Urinary bladder (tissue), 4 donors: Measurements from ENCODE around the gene INPP5A. TPM values are rescaled to one million over a fixed set of nuclear protein-coding genes. Genes with fewer than 3 reads are reported as not detected.

Experiments
- DNase-seq: peaks from one replicate; pipeline ENCODE4 v3.0.0-alpha.2; 2015; ENCODE audit errors: extremely low spot score
- H3K27ac ChIP-seq: one replicate; pipeline ENCODE4 v1.5.1; 2013; ENCODE audit warnings: low read depth, mild to moderate bottlenecking, moderate library complexity
- H3K36me3 ChIP-seq: one replicate; pipeline ENCODE4 v1.6.1; 2013; ENCODE audit warnings: mild to moderate bottlenecking, moderate library complexity; ENCODE audit not compliant: insufficient read depth
- H3K4me1 ChIP-seq: one replicate; pipeline ENCODE4 v1.6.1; 2013; ENCODE audit warnings: mild to moderate bottlenecking, moderate library complexity; ENCODE audit not compliant: insufficient read depth
- H3K4me3 ChIP-seq: one replicate; pipeline ENCODE4 v1.5.1; 2013; ENCODE audit warnings: low read depth, low read length
- WGBS: extraction: QIAGEN DNeasy Blood & Tissue Kit; methylation state at CpG from one replicate; pipeline ENCODE4 v1.1.7; 2013; 5-methylcytosine and 5-hydroxymethylcytosine counted together
- polyA plus RNA-seq: library from polyadenylated mRNA; stranded (reverse); fragments of 200-250 nt; gene quantifications from one replicate; pipeline ENCODE4 v1.2.3, GENCODE V29; 2013
- total RNA-seq: library from RNA; depleted of rRNA; stranded (reverse); fragments of >200 nt; gene quantifications from one replicate; pipeline ENCODE4 v1.2.3, GENCODE V29; 2014
- donor health status: healthy with polysubstance abuse.
- donor health status: healthy.

INPP5A gene
- total and polyA plus RNA-seq, 2 donors, result 61.0 to 66.2 TPM

DNA sequence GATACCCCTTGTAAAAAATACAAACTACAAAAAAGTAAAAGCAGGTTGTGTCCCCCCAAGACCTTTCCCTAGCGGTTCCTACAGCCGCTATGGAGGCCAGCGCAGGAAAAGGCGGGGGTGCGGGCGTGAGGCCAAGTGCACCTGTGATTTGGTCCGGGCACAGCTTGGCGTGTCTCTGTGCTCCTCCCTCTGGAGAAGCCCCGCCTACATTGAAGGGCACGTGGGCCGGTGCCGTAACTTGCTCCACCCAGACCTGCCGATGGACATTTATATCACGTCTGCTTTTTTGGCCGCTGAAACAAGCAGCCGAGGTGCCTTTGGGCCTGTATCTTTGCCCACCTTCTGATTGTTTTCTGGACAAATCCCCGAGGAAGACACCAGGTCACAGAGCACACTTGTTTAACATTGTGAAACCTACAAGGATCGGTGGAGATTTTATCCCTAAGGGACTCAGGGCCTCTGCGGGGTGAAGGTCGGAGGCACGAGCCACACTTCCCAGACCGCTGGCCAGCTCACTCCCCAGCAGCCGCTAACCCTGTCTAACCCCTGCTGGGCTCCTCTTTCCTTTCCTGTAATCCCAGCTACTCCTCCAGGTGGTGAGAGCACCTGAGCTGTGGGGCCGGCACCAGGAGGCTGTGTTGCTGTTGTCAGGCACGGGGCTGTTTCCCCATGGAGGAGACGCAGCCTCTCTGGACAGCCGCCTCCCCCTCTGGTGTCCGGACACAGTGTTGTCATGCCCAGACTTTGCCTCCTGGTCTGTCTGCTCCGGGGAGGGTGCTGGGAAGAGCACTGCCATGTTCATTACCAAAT, 18.8 kb upstream of the INPP5A start:
- no peak for DNase-seq
- Histone ChIP-seq H3K36me3 (no peaks in the 10 kb centered on the region), H3K4me1 (no peaks in the 10 kb centered on the region), H3K4me3 (no peak overlapping the region), H3K27ac (peak overlapping the region; percentile 35)
- 64% methylated on average over 29 of the region's 29 CpGs for WGBS

DNA sequence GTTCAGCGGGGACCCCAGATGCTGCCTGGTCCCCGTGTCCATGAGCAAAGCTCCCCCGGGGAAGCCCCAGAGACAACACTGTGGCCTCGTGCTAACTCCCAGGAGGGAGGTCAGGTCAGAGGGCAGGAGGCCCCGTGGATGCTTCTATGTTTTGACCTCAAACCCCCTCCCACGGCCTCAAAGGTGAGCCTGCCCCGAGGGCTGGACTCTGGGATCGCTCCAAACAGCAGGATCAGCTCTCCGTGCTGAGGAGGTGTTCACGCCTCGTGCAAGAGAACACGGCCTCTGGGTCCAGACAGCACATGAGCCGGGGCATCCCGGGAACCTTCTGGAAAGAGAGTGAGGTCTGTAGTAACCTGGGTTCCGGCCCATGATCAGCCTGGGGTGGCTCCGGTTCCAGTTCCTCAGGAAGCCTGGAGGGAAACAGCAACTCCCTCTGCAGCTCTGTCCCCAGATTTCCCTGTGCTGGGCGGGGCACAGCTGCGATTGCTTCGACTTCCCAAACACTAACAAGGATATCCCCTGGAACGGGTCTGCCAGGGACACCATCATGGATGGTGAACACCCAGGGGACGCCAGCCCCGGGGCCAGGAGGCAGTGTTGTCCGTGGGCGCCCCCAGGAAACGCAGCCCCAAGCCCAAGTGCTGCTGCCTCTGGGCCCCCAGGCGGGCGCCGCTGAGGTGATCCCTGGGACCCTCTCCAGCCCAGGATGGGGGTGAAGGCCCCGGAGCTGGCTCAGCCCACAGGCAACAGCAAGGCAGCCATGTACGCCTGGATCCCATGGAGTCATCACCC, 18.0 kb upstream of the INPP5A start:
- no peak for DNase-seq
- H3K27ac ChIP-seq, result peak overlapping the region; percentile 89
- WGBS, result 72% methylated on average over 30 of the region's 30 CpGs
- no peaks in the 10 kb centered on the region for H3K4me1 ChIP-seq
- no peak overlapping the region for H3K4me3 ChIP-seq
- H3K36me3 ChIP-seq, result no peaks in the 10 kb centered on the region

DNA sequence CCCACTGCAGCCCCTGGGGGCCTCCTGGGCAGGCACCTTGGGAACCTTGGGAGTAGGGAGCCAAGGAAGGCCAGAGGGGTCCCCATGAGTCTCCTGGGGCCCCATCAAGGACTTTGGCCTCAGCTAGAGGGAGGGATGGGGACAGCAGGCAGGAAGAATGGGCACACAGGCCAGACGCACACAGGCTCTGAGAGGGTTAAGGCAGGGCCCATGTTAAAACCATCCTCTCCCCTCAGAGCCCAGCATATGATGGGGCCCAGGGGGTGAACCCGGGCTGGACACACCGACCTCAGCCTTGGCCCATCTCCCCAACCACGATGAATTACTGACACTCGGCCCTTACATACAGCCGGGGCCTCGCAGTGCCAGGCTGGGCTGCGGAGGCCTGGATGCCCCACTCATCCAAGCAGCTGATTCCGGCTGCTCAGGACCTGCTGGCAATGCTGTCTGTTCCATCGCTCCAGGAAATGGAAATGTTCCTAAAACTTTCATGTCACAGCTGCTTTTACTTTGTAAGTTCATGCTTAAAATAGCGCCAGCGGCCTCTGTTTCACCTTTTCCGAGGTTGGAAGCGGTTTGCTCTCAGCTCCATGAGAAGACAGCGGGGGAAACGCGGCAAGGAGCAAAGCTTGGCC, 17.3 kb upstream of the INPP5A start:
- Histone ChIP-seq H3K4me1 (no peaks in the 10 kb centered on the region), H3K4me3 (no peak overlapping the region), H3K36me3 (no peaks in the 10 kb centered on the region), H3K27ac (peak overlapping the region; percentile 89)
- peak; percentile 77 for DNase-seq
- 23% methylated on average over 17 of the region's 17 CpGs for WGBS

DNA sequence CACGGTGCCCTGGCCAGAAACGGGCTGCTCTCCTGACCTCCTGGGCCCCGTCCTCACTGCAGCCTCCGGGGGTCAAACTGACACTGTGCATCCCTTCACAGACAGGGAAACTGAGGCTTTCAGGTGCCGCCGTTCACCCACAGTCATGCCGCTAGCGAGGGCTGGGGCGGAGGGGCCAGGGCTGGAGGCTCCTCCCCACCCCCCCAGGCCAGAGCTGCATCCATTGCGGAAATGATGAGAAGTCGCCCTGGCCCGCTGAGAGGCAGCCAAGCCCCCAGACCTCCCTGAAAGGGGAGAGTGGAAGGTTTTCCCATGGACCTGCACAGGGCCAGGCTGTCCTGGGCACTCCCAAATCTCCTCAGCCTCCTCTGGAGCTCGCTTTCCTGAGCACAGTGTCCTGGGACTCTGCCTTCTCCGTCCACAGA, 16.5 kb upstream of the INPP5A start:
- DNase-seq, result no peak
- Histone ChIP-seq H3K4me1 (no peaks in the 10 kb centered on the region), H3K27ac (peak overlapping the region; percentile 89), H3K36me3 (no peaks in the 10 kb centered on the region), H3K4me3 (no peak overlapping the region)
- WGBS, result 69% methylated on average over 14 of the region's 14 CpGs

DNA sequence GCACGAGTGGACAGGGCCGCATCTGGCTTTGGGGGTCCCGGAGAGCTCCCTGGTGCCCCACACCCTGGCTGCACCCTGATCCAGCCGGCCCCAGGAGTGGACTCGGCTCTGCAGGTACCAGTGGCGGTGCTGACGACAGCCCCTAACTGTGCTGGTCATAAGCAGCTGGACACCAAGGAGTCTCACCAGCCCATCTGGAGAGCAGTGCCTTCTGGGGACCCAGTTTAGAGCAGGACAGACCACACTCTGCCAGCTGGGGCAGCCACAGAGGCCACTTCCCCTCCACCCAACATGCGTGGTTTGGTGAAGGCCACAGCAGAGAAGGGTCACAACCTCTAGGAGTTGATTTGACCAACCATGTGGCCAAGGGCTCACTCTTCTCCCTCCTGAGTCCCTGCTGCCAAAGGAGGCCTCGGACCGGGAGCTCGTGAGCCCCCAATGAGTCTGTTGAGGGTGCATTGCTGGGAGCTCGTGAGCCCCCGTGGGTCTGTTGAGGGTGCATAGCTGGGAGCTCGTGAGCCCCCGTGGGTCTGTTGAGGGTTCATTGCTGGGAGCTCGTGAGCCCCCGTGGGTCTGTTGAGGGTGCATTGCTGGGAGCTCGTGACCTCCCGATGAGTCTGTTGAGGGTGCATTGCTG, 16.0 kb upstream of the INPP5A start:
- 93% methylated on average over 19 of the region's 19 CpGs for WGBS
- Histone ChIP-seq H3K4me1 (no peaks in the 10 kb centered on the region), H3K27ac (no peak overlapping the region), H3K36me3 (no peaks in the 10 kb centered on the region), H3K4me3 (no peak overlapping the region)
- no peak for DNase-seq

DNA sequence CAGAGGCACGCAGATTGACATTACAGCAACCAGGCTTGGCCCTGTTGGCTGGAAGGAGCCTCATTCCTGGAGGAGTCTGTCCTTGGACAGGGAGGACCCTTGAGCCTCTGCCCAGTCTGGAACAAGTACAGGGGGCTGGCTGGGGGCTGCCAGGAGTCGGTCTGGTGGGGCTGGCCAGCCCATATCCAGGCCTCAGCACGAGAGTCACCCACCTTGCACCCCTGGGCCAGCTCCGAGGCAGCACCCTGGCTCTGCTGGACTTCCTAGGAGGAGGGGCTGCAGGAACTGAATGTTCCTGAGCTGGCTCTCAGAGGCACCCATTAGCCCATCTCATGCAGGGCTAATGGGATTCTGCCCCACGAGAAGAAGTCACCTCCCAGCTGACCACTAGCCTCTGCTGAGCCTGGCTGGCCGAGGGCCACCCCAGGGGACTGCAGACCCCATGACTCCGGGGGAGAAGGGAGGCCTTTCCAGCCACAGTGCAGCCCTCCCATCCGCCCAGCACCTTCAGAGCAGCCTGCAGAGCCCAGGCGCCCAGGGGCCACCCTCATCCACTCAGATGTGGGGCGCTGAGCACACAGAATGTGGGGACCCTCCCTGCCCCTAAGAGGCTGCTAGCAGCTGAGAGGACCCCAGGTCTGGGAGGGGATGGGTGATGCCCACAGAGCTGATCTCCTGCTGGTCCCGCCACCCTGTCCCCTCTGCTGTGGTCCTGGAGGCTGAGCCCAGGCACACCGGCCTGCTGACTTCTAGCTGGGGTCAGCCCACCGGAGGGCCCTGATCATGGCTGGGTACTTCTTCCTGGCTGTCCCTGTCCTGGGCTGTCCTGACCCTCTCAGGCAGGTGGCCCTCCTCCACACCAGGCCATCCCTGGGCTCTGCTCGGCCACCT, 14.8 kb upstream of the INPP5A start:
- H3K4me1 ChIP-seq, result no peaks in the 10 kb centered on the region
- no peak overlapping the region for H3K27ac ChIP-seq
- WGBS, result 91% methylated on average over 14 of the region's 14 CpGs
- no peak for DNase-seq
- no peak overlapping the region for H3K4me3 ChIP-seq
- H3K36me3 ChIP-seq, result no peaks in the 10 kb centered on the region

DNA sequence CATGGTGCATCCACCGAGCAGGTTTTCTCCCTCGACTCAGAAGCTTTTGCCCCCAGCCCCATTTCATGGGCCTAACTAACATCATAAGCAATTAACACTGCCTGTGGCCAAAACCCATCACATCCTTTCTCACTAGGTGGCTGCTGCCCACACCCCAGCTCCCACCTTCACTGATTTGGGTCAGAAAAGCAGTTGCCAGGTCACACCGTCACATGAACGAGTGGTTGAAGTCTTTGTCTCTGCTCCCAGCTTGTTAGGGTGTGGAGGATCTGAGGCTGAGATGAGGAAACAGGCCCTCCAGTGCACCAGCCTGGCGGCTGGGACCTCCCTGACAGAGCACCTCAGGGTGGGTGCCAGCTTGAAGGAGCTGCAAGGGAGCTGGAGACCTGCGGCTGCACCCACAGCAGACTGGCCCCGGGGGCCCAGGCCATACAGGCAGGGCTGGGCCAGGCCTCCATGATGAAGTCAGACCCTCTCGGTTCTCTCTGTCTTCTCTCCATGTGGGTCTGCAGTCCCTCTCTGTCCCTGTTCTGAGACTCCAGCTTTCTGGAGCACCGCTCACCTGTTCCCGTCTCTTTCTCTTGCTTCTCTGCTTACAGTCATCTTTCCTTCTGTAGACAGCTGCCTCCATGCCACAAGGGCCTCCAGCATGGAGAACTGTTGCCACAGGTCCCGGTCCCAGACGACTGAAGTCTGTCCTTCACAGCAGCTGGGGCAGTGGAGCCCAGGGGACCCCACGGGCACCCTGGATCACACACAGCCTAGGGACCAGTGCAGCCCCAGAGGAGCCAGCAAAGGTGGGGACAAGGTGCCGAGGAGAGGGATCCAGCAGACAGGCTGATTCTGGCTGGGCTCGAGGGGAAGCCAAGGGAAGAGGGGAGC, 13.8 kb upstream of the INPP5A start:
- H3K36me3 ChIP-seq, result no peaks in the 10 kb centered on the region
- DNase-seq, result no peak

DNA sequence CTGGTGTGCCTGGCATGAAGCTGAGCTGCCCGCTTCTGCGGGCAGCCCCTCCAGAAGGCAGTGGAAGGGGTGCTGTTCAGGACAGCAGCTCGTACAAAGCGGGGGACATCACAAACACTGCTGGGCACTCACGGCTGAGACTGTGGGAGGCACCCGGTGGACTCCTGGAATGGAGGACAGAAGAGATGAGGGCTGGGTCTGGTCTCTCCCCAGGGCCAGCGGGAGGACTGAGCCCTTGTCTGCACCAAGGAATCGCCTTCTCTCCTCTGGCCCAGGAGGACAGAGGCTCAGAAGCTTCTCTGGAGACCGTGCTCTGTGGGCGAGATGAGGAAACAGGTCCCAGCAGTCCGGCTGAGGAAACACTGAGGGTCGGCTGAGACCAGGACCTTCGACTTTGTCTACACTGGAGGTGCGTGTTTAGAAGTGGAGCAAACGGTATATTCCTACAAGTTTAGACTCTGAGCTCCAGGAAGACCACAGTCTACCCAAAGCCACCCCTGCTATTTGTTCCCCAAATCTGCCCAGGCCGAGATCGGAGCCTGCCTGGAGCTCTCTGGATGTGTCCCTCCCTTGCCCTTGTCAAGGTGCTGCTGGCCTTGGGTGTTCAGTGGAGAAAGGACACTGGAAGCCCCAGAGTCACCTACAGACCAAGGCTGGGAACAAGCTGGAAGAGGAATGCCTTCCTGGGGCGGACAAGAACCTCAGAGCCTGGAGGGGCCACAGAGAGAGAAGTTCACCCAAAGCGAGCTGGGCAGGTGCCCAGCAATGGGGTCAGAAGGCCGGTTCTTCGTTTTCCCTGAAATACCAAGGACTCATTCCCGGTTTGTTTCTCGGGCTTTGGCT, 12.9 kb upstream of the INPP5A start:
- H3K4me1 ChIP-seq, result no peaks in the 10 kb centered on the region
- no peaks in the 10 kb centered on the region for H3K36me3 ChIP-seq
- H3K27ac ChIP-seq, result no peak overlapping the region
- H3K4me3 ChIP-seq, result no peak overlapping the region
- 96% methylated on average over 23 of the region's 23 CpGs for WGBS
- no peak for DNase-seq

More for the DNA sequence above, 13.8 kb upstream of the INPP5A start:
- WGBS, result 93% methylated on average over 15 of the region's 15 CpGs
- H3K4me1 ChIP-seq, result no peaks in the 10 kb centered on the region
- H3K4me3 ChIP-seq, result no peak overlapping the region
- H3K27ac ChIP-seq, result no peak overlapping the region

DNA sequence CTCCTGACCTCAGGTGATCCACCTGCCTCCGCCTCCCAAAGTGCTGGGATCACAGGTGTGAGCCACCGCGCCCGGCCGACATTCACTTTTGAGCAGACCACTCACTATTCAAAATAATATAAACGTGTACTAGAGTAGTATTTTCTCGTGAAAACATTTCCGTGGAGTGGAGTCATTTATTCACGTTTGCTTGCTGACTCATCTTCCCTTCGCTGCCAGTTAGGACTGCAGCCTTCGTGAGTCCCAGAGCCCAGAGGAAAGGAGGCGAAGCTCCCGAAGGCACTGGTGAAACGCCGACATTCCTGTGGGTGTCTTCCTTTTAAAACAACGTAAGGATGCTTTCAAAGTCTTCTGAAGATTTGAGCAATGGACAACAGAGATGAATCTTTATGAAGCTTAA, 10.9 kb upstream of the INPP5A start:
- H3K27ac ChIP-seq, result no peak overlapping the region
- H3K4me3 ChIP-seq, result no peak overlapping the region
- WGBS, result 74% methylated on average over 16 of the region's 16 CpGs
- H3K4me1 ChIP-seq, result no peaks in the 10 kb centered on the region
- no peak for DNase-seq
- no peaks in the 10 kb centered on the region for H3K36me3 ChIP-seq

DNA sequence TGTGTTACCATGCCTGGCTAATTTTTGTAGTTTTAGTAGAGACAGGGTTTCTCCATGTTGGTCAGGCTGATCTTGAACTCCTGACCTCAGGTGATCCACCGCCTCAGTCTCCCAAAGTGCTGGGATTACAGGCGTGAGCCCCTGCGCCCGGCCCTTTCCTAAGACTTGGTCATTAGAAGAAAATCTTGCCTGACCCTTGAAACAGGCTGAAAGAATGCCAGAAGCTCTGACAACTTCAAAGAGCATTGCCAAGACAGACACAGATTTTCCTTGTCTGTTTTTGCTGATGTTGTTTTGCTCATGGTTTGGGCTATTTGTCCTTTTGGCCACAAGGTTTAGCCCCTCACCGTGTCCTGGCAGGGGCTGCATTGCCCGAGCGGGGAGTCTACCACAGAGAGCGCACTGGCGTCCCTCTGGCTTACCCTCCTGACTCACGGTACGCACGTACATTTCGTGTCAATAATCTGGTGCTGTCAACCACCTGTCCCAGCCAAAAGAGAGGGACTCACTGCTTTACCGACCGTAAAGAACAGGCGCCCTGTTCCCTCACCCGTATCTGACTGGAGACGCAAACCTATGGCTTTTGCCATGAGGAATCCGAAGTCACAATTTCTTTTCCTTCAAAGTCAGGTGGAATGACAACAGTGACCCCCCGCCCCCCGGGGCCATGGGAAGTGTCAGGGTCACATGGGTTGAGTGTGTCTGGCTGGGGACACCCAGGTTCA, 10.1 kb upstream of the INPP5A start:
- no peak for DNase-seq
- no peaks in the 10 kb centered on the region for H3K36me3 ChIP-seq
- H3K27ac ChIP-seq, result no peak overlapping the region
- H3K4me3 ChIP-seq, result no peak overlapping the region
- WGBS, result 67% methylated on average over 21 of the region's 21 CpGs
- no peaks in the 10 kb centered on the region for H3K4me1 ChIP-seq
